Vagina (tissue), 2 donors: ENCODE data around the gene DNTT.

Experiments
- POLR2A ChIP-seq, 2 donors: fragments of 450-650 bp; IDR thresholded peaks; one replicate each; pipeline ENCODE4 v1.6.1; 2017; ENCODE audit warnings: antibody characterized with exemption in 2 of 2, mild to moderate bottlenecking in 2 of 2, moderate library complexity in 2 of 2
- TF ChIP-seq, protein P1 (sequence below), 3 experiments: fragments of 450-650 bp in 2 of 3; fragments of 200-600 bp in 1 of 3; sonication (generic) in 1 of 3; IDR thresholded peaks; one replicate each; pipeline ENCODE4 v1.5.1; 2017 to 2019; ENCODE audit warnings: antibody characterized with exemption in 3 of 3, mild to moderate bottlenecking in 2 of 3, moderate library complexity in 2 of 3

DNA sequence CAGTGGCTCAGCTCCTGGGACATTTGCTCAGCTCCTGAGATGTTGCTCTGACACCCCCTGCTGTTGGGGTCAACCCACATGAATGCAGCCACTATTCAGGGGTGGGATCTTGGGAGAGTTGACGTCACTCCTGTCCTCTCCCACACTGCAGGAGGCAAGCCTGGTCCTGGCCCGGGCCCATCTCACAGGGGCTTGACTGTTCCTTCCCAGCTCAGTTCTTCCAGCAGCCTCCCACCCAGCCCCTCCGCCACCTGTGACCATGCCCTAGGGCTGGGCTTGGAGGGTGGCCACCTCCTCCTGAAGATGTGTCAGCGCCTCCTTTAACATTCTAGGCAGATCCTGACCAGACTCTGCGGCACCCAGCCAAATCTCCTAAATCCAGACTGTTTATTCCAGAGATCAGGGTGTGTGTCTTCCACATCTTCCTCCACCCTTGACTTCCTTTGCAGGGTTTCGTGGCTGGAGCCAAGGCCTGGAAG, 73.6 kb downstream of the DNTT start:
- TF ChIP-seq, protein P1, sequence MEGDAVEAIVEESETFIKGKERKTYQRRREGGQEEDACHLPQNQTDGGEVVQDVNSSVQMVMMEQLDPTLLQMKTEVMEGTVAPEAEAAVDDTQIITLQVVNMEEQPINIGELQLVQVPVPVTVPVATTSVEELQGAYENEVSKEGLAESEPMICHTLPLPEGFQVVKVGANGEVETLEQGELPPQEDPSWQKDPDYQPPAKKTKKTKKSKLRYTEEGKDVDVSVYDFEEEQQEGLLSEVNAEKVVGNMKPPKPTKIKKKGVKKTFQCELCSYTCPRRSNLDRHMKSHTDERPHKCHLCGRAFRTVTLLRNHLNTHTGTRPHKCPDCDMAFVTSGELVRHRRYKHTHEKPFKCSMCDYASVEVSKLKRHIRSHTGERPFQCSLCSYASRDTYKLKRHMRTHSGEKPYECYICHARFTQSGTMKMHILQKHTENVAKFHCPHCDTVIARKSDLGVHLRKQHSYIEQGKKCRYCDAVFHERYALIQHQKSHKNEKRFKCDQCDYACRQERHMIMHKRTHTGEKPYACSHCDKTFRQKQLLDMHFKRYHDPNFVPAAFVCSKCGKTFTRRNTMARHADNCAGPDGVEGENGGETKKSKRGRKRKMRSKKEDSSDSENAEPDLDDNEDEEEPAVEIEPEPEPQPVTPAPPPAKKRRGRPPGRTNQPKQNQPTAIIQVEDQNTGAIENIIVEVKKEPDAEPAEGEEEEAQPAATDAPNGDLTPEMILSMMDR (IDR thresholded peaks at IDR 0.05) = no peak
- TF ChIP-seq POLR2A (IDR thresholded peaks at IDR 0.05) = no peak
